IPS-NIHi11 (cell line): Measurements from ENCODE around the gene FZD1.
A peak's percentile ranks its signal among the peaks of the same experiment; 100 is the strongest.

Experiments
- DNase-seq: peaks from one replicate; pipeline ENCODE4 v3.0.0; 2012; ENCODE audit warnings: mixed read lengths, low spot score

Gene FZD1

GRCh38 chr7:91264046-91264923 is at the start of gene FZD1:
FZD1 (plus strand) TSS chr7:91264433; CDS start chr7:91264881, 448 bp downstream.
- peak; percentile 87 for DNase-seq

- DNase-seq = no peak
Observed at GRCh38 chr7:91226411-91226810, 37.8 kb upstream of the FZD1 start.

GRCh38 chr7:91228327-91228726 is 35.9 kb upstream of the FZD1 start:
- DNase-seq = no peak

GRCh38 chr7:91228927-91229558 is 35.2 kb upstream of the FZD1 start:
- no peak for DNase-seq

- DNase-seq = no peak
Observed at GRCh38 chr7:91230100-91230499, 34.1 kb upstream of the FZD1 start.

GRCh38 chr7:91230503-91230902 is 33.7 kb upstream of the FZD1 start:
- DNase-seq = no peak

GRCh38 chr7:91233212-91233611 is 31.0 kb upstream of the FZD1 start:
- no peak for DNase-seq

GRCh38 chr7:91235211-91235832 is 28.9 kb upstream of the FZD1 start:
- no peak for DNase-seq

- DNase-seq = no peak
Observed at GRCh38 chr7:91239171-91239604, 25.0 kb upstream of the FZD1 start.

GRCh38 chr7:91239772-91240171 is 24.5 kb upstream of the FZD1 start:
- no peak for DNase-seq

GRCh38 chr7:91240376-91240941 is 23.8 kb upstream of the FZD1 start:
- no peak for DNase-seq

GRCh38 chr7:91242097-91242844 is 22.0 kb upstream of the FZD1 start:
- no peak for DNase-seq

- no peak for DNase-seq
Observed at GRCh38 chr7:91243591-91244301, 20.5 kb upstream of the FZD1 start.

- no peak for DNase-seq
Observed at GRCh38 chr7:91247500-91247899, 16.7 kb upstream of the FZD1 start.

GRCh38 chr7:91248996-91249395 is 15.2 kb upstream of the FZD1 start:
- DNase-seq = no peak

- DNase-seq = no peak
Observed at GRCh38 chr7:91249506-91250233, 14.6 kb upstream of the FZD1 start.

- DNase-seq = no peak
Observed at GRCh38 chr7:91250706-91251105, 13.5 kb upstream of the FZD1 start.

GRCh38 chr7:91251877-91252276 is 12.4 kb upstream of the FZD1 start:
- no peak for DNase-seq

GRCh38 chr7:91263384-91264045 is 718 bp upstream of the FZD1 start:
- peak; percentile 33 for DNase-seq
